Epithelial cell of prostate (primary cell): ENCODE data around the gene ACRV1.
"Not testable (repeated sequence)": the region's sequence is repeated elsewhere in the genome, so short reads cannot be mapped to it uniquely, and the experiment has no call there.

Experiments
- DNase-seq: peaks from one replicate; pipeline ENCODE4 v3.0.0-alpha.2; 2011; ENCODE audit warnings: low read depth, low spot score
- H3K27ac ChIP-seq: fragments of 450-650 bp; 2 replicates; pipeline ENCODE4 v1.5.1; 2017; ENCODE audit warnings: mild to moderate bottlenecking

The ACRV1 gene, protein sequence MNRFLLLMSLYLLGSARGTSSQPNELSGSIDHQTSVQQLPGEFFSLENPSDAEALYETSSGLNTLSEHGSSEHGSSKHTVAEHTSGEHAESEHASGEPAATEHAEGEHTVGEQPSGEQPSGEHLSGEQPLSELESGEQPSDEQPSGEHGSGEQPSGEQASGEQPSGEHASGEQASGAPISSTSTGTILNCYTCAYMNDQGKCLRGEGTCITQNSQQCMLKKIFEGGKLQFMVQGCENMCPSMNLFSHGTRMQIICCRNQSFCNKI

DNA sequence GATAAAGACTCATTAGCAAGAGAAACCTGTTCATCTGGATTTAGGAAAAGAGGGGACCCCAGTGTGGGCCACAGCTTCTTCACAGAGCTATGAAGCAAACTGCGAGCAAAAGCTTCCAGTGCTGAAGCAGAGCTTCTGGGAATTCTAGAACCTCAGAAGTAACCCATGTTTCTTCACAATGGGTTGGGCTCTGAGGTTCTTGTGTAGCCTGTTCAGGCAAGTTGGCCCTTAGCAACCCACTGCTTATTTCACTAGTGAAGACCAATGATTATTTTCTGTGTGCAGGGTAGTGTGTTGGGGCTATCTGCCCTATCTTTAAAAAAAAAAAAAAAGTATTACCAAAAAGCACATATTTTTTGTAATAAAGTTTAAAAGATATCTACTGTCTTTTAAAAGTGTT is at the start of gene ACRV1:
Gene ACRV1, minus strand, starts transcription at position 101 of the 400 bp plus-strand sequence. Its CDS starts 67 bp downstream, at position 34.
- no peak within 1 kb of the TSS for H3K27ac ChIP-seq

DNA sequence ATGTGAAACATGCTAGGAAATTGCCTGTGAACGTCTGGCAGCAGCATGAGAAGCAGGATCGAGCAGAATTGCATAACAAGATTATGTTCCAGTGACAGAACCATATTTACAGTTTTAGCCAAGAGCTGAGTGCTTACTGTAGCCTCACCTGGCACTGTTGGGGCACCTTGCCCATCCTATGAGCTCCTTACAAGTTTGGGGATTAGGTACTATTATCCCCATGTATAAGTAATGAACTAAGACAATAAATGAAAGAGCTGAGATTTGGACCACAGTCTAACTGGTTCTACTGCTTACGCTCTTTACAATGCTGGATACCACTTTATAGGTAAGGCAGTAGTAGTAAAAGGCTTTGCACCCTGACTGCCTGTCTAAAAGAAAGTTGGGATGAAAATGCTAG is 48.3 kb upstream of the ACRV1 start:
- no peak for DNase-seq
- H3K27ac ChIP-seq = no peak overlapping the region

More for the DNA sequence above, at the start of gene ACRV1:
- no peak for DNase-seq

DNA sequence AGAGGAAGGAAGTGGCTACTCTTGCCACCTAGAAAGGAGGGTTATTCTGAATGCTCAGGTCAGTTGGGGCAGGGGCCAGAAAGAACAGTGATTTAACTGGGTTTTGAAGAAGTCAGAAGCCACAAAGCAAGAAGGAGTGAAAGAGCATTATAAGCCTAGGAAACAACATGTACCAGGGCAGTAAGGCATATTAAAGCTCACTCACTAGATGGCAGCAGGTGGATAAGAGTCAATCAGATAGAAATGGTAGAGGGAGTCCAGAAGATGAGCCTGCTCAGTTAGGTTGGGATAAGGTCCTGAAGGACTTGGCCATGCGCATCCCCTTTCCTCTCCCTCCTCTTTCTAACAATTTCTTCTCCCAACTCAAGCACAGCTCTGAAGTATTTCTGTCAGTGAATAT is 43.5 kb upstream of the ACRV1 start:
- no peak overlapping the region for H3K27ac ChIP-seq
- no peak for DNase-seq

DNA sequence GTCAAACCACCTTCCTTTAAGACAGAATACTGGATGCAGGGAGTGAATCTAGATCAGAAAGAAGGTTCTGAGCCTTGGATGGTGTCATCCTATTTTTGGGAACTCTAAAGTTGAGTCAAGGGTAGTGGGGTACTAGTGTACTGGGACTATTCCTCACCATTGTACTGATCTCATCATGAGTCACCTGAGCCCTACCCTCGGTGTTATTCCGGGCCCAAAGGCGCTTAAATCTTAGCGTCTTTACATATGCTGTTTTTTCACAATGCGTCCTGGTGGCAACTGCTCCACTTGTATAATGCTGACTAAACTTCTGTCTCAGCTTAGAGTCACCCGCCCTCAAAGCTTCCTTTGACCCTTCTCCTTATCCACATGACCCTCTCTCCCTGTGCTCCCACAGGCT is 40.1 kb upstream of the ACRV1 start:
- DNase-seq = no peak
- no peak overlapping the region for H3K27ac ChIP-seq

DNA sequence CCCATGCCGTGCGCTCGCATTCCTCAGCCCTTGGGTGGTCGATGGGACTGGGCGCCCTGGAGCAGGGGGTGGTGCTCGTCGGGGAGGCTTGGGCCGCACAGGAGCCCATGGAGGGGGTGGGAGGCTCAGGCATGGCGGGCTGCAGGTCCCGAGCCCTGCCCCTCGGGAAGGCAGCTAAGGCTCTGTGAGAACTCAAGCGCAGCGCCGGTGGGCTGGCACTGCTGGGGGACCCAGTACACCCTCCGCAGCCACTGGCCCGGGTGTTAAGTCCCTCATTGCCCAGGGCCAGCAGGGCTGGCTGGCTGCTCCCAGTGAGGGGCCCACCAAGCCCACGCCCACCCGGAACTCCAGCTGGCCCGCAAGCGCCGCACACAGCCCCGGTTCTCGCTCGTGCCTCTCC is 24.0 kb upstream of the ACRV1 start:
- DNase-seq = not testable (repeated sequence)

DNA sequence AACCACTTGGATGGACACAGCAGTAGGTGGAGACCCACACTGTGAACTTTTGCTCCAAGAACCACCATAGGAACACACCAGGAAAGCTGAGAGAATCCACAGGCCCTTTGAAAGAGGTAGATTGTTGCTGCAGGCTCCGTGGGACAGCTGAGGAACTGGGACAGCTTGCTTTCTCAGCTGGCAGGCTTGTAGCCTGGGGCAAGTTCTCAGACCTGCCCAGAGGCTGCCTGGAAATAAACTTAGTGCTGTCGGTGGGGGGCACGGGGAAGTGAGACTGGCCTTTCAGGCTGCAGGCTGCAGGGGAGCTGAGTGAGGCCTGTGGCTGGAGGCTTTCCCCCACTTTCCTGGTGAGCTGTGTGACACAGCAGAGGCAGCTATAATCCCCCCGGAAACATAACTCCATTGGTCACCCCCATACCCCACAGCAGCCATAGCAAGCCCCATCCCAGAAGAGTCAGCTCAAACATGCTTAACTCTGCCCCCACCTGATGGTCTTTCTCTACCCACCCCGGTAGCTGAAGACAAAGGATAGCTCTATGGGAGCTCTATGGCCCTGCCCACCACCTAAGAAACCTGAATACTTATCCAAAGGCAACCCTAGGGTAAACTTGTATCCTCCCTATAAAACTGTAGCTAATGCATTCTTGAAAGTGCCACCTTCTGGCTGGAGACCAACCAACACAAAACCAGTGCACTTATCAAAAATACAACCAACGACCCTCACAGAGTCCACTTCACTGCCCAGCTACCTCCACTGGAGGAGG is 21.4 kb upstream of the ACRV1 start:
- no peak for DNase-seq
- H3K27ac ChIP-seq = no peak overlapping the region

More for the DNA sequence above, 24.0 kb upstream of the ACRV1 start:
- not testable (repeated sequence) for H3K27ac ChIP-seq

DNA sequence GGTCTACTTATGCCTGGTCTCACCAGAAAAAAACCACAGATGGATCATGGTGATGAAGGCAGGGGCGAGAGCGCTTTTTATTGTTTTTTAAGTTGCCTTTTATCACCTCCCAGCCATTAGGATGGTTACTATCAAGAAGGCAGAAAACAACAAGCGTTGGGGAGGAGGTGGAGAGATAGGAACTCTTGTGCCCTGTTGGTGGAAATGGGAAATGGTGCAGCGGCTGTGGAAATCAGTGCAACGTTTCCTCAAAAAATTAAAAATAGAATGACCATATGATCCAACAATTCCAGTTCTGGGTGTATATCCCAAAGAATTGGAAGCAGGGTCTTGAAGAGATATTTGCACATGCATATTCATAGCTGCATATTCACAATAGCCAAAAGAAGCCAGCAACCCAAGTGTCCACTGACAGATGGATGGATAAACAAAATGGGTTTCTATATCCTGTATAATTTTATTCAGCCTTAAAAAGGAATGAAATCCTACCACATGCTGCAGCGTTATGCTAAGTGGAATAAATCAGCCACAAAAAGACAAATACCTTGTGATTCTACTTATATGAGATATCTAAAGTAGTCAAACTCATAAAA is 20.5 kb upstream of the ACRV1 start:
- H3K27ac ChIP-seq = no peak overlapping the region
- no peak for DNase-seq

DNA sequence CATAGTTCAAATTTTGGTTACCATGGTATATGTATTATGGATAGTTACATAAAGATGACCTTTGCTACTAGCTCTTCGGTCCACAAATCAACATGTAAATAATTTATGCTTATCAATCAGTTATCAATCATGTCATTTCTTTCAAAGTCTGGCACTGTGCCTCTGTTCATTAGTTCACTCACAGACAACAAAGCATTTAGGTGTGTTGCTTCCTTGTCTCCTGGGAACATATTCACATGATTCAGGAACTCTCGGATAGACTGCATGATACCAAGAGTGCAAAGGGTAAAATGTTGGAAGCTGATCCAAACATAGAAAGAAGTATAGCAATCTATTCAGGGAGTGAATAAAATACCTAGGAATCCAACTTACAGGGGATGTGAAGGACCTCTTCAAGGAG is 14.3 kb upstream of the ACRV1 start:
- DNase-seq = no peak
- no peak overlapping the region for H3K27ac ChIP-seq

DNA sequence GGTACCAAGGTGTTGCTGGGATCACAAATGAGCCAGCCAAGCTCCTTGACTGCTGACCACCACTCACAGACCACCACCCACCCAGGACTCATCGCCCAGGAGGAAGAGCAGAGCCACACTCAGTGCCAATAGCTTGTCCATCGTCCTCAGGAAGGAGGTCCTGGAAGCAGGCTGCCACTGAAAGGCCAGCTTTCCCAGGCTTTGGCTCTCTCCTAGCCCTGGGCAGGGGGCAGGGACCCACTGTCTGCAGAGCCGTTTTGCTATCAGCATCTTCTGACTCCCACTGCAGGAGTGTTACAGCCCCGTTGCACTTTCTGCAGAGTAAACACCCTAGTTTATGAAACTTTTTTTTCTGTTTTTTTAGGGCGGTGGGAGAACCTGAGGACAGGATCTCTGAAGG is 12.2 kb upstream of the ACRV1 start:
- H3K27ac ChIP-seq = no peak overlapping the region
- no peak for DNase-seq

DNA sequence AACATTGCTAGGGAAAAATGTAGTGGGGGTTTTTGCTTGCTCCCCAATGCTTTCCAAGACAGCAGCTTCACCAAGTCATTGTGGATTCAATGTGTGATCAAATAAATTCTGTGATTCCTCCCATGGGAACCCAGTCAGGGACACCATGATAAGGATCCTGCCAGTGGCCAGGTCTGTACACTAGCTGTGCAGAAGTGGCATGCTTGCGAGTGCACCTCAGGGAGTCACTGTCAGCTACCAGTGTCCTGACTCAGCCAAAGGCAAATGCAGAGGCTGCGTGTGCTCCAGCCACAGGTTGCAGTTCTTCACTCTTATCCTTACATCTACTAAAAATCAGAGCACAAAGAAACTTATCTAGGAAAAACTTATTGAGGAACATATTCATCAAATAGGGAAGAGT is 9.4 kb upstream of the ACRV1 start:
- H3K27ac ChIP-seq = no peak overlapping the region
- no peak for DNase-seq

DNA sequence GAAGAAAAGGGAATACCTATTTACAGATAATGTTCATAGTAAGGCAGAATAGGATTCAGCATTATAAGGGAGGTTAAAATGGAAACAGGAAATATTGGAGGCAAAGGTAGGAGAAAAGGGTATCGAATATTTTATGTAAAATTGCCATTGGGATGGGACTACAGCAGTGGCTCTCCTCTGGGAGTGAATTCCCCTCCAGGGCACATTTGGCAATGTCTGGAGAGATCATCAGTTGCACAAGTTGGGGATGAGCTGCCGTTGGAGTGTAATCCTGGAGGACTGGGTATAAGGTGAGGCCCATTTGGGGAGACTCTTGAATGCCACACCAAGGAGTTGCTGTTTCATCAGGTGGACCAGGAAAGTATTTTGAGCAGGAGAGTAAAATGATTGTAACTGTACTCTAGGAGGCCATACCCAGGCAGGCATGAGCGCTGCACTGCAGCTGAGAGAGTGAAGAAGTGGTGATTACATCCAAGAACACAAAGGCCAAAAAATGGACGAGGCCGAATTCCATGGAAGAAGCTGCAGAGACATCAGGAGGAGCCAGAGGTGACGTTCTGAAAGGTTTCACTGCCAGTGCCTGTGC is 8.7 kb upstream of the ACRV1 start:
- no peak for DNase-seq

DNA sequence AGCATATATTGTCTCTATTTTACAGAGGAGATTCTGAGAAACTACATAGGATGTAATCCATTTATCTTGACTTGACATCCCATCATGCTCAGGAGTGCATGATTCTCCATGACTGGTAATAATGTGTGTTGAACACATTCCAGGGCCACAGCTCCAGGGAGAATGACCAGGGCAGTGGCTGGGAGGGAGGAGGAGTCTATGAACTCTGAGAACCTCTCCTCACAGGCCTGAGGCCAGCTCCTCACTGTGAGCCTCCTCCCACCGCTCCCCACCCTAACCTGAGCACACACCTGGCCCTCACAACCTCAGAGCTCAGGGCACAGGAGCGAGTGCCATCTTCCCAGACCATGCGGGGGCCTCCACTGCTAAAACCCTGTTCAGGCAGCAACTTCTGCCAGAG is 8.0 kb upstream of the ACRV1 start:
- no peak for DNase-seq
- no peak overlapping the region for H3K27ac ChIP-seq

More for the DNA sequence above, 8.7 kb upstream of the ACRV1 start:
- H3K27ac ChIP-seq = no peak overlapping the region

DNA sequence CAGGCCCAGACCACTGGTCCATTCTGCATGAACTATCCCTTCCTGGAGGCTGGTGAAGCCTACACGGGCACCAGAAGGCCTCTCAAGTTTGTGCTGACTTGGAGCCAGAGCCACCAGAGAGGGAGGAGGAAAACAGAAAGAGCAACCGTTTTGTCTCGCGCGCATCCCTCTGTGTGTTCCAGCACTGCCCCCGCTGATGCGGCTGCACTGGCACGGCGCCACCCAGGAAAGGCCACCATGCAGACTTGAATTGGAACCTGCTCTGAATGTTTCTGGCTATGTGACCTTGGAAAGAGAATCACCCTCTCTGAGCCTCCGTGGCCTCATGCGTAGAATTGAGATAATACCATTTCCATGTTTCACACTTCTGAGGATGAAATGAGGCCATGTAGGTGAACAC is 7.4 kb upstream of the ACRV1 start:
- no peak overlapping the region for H3K27ac ChIP-seq
- DNase-seq = no peak

DNA sequence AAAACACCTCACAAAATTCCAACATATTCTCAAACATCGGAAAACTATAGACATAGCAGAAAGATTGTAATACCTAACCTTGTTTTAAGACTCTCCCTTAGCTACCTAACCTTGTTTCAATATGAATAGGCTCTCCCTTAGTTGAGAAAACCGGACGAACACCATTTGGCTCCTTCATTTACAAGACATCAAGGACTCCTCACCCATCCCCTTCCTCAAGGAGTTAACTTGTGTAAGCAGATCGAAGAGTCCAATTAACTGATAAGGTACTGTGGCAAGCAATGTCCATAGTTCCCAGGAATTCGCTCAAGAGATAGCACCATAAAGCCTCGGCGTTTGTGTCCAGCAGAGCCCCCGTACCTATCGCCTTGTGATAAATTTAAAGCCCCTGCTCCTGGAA is 4.6 kb upstream of the ACRV1 start:
- no peak for DNase-seq
- H3K27ac ChIP-seq = no peak overlapping the region

DNA sequence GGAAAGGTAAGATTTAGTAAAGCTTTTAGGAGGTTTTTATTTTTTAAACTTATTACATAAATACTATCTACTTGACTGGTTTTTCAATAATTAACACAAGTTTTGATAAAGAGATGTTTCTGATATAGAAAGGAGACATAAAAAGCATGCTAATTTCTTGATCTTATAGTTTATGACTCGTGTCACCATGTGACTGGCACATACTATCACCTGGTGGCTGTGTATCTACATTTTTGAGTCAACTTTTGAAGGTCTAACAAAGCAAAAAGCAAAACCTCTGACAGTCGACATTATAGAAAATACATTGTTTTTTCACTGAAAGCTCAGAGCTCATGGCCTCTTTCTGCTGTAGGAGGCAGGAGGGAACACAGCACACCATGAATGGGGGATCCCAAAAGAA is 810 bp downstream of the ACRV1 start:
- H3K27ac ChIP-seq = no peak overlapping the region
- no peak for DNase-seq

DNA sequence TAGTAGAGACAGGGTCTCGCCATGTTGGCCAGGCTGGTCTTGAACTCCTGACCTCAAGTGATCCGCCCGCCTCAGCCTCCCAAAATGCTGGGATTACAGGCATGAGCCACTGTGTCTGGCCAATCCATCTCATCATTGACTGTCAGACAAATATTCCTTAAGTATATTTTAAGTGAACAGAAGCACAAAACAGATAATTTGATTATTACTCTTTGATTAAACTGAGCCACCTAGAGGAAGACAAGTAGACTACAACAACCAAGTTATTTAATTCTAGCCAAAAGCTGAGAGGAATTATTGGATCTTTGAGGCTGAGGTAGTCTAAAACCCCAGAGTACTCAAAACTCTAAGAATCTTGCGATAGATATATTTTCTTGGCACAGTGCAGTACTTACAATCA is 1.2 kb downstream of the ACRV1 start:
- H3K27ac ChIP-seq = no peak overlapping the region
- DNase-seq = no peak

DNA sequence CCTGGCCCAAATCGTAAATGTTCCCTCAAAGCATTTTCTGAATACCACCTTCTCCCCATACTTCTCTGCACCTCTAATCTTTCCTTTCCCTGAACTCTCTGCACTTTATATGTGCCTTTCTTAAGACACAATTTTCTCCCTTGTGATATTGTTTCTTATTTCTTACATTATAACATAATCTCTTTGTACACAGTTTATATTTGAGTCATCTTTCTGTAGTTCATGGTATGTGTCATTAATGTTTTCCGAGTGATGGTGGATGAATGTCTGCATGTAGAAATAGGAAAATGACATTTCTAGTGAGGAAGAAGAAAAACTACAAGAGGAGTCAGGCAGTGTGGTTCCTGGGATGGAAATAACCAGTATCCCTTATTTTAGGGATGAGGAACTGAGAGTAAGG is 5.5 kb downstream of the ACRV1 start:
- DNase-seq = no peak
- H3K27ac ChIP-seq = no peak overlapping the region

DNA sequence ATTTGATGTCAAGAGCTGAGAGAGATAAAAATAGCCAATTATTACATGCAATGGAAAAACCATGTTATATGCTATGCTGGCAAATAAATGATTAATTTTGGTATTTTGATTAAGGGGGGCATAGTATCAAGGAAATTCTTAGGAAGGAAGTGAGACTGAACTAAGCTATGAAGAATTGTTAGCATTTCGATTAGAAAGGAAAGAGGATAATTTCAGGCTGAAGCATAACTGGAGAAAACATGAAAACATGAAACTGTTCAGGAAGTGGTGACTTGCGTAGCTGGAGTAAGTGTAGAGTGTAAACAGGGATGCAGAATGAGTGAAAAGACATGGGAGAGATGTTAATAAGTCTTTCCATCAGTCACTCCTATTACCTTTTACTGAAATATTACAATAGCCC is 6.4 kb downstream of the ACRV1 start:
- no peak overlapping the region for H3K27ac ChIP-seq
- DNase-seq = no peak

DNA sequence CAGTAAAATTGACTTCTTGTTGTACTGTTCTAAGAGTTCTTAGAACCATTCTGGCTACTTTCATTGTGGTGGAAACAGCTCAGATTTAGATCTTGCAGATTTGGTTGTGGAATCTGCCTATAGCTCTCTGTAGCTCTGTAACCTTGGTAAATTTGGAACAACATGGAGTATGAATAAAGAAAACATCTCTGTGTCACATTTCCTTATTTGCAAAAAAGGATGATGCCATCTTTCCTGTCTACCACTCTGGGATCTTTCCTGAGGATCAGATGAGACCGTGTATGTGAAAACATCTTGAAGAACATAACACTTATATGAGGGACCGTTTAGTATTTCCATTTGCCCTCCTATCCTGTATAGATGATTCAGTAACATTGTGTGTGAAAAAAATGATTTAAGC is 9.1 kb downstream of the ACRV1 start:
- no peak overlapping the region for H3K27ac ChIP-seq
- no peak for DNase-seq

DNA sequence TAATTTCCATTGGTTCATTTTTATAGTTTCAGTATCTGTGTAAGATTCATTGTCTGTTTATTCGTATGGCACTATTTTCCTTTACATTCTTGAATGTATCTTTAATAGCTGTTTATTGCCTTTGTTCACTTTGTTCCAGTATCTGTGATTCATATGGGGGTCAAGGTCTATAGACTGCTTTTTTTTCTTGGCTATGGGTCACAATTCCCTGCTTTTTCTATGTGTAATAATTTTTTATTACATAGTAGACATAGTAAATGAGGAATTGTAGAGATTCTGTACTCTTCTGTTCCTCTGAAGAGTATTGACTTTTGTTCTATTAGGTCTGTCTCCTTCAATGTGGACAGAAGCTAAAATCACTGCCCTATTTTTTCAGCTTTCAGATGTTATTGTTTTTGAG is 10.5 kb downstream of the ACRV1 start:
- DNase-seq = no peak

DNA sequence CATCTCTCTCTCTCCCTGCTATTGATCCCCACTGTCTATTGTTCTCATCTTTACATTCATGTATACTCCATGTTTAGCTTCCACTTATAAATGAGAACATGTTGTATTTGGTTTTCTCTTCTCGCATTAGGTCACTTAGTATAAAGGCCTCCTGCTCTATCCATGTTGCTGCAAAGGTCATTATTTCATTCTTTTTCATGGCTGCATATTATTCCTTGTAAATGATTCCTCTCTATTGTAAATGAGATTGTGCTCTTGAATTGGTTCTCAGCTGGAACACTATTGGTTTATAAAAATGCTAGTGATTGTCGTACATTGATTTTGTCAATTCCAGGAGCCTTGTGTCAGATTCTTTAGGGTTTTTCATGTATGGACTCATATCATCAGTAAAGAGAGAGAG is 13.5 kb downstream of the ACRV1 start:
- no peak for DNase-seq
- H3K27ac ChIP-seq = no peak overlapping the region

More for the DNA sequence above, 10.5 kb downstream of the ACRV1 start:
- no peak overlapping the region for H3K27ac ChIP-seq
